ENCODE measurements around the gene KIF26B.

- TF ChIP-seq EZH2phosphoT487 (IDR thresholded peaks at IDR 0.05; ENCODE audit: low read depth): no peak
- TF ChIP-seq CTCF (IDR thresholded peaks at IDR 0.05; ENCODE audit: low read depth, low read length): no peak
Observed at GRCh38 chr1:245242989-245243388, 88.2 kb downstream of the KIF26B start.

Measured in OCI-LY3 (cell line).